IMR-90 (cell line): Measurements from ENCODE around the gene PCSK5.

Experiments used
- FOS ChIP-seq: fragments of 150-350 bp; IDR thresholded peaks from 2 replicates; pipeline ENCODE4 v1.6.1; 2016; ENCODE audit warnings: low read depth, low read length
- MAZ ChIP-seq: IDR thresholded peaks from 2 replicates; pipeline ENCODE4 v1.6.1; 2012; ENCODE audit warnings: low read depth, mild to moderate bottlenecking, low read length, improper control_type of control experiment, moderate library complexity, borderline replicate concordance
- POLR2A ChIP-seq: IDR thresholded peaks from 2 replicates; pipeline ENCODE4 v1.6.1; 2012; ENCODE audit warnings: mild to moderate bottlenecking, low read depth, low read length
- RAD21 ChIP-seq: IDR thresholded peaks from 2 replicates; pipeline ENCODE4 v1.6.1; 2012; ENCODE audit warnings: low read length, improper control_type of control experiment
- TF ChIP-seq, protein P1 (sequence below): fragments of 150-350 bp; IDR thresholded peaks from 2 replicates; pipeline ENCODE4 v1.6.1; 2016; ENCODE audit warnings: low read depth, mild to moderate bottlenecking, low read length, moderate library complexity, borderline replicate concordance
- TF ChIP-seq, protein P2 (sequence below): conservative IDR thresholded peaks from 2 replicates; pipeline ENCODE4 v1.5.1; 2012; ENCODE audit warnings: mild to moderate bottlenecking, low read depth, low read length, improper control_type of control experiment
- TF ChIP-seq, protein P3 (sequence below): fragments of 150-350 bp; IDR thresholded peaks from 2 replicates; pipeline ENCODE4 v1.6.1; 2017; ENCODE audit warnings: mild to moderate bottlenecking, antibody characterized with exemption, low read length, low read depth

DNA sequence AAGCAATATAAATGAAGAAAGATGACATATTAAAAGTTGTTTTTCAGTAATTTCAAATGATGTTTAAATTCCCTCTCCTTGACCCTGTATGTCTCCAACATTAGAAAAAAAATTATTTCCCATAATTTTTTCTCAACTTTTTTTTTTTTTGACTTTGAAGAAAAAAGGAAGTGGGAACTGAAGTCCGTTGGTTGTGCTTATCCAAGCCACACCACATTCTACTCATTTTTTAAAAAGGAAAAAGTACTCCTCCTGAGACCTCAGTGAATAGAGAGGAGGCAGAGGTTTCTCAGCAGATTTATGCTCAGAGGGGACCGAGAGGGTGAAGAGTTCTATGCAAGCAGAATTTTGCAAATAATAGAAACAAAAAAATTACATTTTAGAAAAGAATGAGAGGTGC is 123.3 kb downstream of the PCSK5 start:
- TF ChIP-seq MAZ (no peak), POLR2A (no peak), RAD21 (no peak), FOS (no peak)
- TF ChIP-seq, protein P1, sequence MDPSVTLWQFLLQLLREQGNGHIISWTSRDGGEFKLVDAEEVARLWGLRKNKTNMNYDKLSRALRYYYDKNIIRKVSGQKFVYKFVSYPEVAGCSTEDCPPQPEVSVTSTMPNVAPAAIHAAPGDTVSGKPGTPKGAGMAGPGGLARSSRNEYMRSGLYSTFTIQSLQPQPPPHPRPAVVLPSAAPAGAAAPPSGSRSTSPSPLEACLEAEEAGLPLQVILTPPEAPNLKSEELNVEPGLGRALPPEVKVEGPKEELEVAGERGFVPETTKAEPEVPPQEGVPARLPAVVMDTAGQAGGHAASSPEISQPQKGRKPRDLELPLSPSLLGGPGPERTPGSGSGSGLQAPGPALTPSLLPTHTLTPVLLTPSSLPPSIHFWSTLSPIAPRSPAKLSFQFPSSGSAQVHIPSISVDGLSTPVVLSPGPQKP, result no peak
- TF ChIP-seq, protein P2, sequence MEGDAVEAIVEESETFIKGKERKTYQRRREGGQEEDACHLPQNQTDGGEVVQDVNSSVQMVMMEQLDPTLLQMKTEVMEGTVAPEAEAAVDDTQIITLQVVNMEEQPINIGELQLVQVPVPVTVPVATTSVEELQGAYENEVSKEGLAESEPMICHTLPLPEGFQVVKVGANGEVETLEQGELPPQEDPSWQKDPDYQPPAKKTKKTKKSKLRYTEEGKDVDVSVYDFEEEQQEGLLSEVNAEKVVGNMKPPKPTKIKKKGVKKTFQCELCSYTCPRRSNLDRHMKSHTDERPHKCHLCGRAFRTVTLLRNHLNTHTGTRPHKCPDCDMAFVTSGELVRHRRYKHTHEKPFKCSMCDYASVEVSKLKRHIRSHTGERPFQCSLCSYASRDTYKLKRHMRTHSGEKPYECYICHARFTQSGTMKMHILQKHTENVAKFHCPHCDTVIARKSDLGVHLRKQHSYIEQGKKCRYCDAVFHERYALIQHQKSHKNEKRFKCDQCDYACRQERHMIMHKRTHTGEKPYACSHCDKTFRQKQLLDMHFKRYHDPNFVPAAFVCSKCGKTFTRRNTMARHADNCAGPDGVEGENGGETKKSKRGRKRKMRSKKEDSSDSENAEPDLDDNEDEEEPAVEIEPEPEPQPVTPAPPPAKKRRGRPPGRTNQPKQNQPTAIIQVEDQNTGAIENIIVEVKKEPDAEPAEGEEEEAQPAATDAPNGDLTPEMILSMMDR, result no peak
- TF ChIP-seq, protein P3, sequence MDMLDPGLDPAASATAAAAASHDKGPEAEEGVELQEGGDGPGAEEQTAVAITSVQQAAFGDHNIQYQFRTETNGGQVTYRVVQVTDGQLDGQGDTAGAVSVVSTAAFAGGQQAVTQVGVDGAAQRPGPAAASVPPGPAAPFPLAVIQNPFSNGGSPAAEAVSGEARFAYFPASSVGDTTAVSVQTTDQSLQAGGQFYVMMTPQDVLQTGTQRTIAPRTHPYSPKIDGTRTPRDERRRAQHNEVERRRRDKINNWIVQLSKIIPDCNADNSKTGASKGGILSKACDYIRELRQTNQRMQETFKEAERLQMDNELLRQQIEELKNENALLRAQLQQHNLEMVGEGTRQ, result no peak
